Suprapubic skin (tissue), 4 donors: Measurements from ENCODE around the gene COL6A1. TPM values are rescaled to one million over a fixed set of nuclear protein-coding genes. Genes with fewer than 3 reads are reported as not detected.
A peak's percentile ranks its signal among the peaks of the same experiment; 100 is the strongest.

ENCODE experiments used
- DNase-seq, 2 donors: peaks; one replicate each; pipeline ENCODE4 v3.0.0-alpha.2; 2019; ENCODE audit warnings: low spot score in 2 of 2
- H3K27ac ChIP-seq: fragments of 200-600 bp; sonication (generic); one replicate; pipeline ENCODE4 v1.5.1; 2019
- H3K27me3 ChIP-seq: fragments of 200-600 bp; sonication (generic); one replicate; pipeline ENCODE4 v1.5.1; 2019
- H3K36me3 ChIP-seq: fragments of 200-600 bp; sonication (generic); one replicate; pipeline ENCODE4 v1.5.1; 2019
- H3K4me1 ChIP-seq: fragments of 200-600 bp; sonication (generic); one replicate; pipeline ENCODE4 v1.5.1; 2019
- H3K4me3 ChIP-seq: fragments of 200-600 bp; sonication (generic); one replicate; pipeline ENCODE4 v1.5.1; 2019; ENCODE audit warnings: mild to moderate bottlenecking
- H3K9me3 ChIP-seq: fragments of 200-600 bp; sonication (generic); one replicate; pipeline ENCODE4 v1.5.1; 2019
- EP300 ChIP-seq: sonication (generic); formaldehyde crosslinking; IDR thresholded peaks from one replicate; pipeline ENCODE4 v1.6.1; 2017; ENCODE audit warnings: antibody characterized with exemption
- POLR2A ChIP-seq, 2 donors: fragments of 450-650 bp; IDR thresholded peaks; one replicate each; pipeline ENCODE4 v1.6.1; 2017; ENCODE audit warnings: antibody characterized with exemption in 2 of 2, mild to moderate bottlenecking in 2 of 2, moderate library complexity in 2 of 2
- POLR2AphosphoS5 ChIP-seq, 3 donors: sonication (generic); formaldehyde crosslinking; IDR thresholded peaks; one replicate each; pipeline ENCODE4 v1.6.1; 2017; ENCODE audit warnings: antibody characterized with exemption in 3 of 3
- WGBS: methylation state at CpG from one replicate; pipeline ENCODE4 v1.1.5; 2018; 5-methylcytosine and 5-hydroxymethylcytosine counted together
- total RNA-seq, 4 donors: library from RNA; depleted of rRNA; stranded (reverse); fragments of >200 nt; gene quantifications; one replicate each; pipeline ENCODE4 v1.1.0, GENCODE V29; 2016
- TF ChIP-seq, protein P1 (sequence below), 2 donors: fragments of 200-600 bp in 1 of 2; fragments of 450-650 bp in 1 of 2; sonication (generic) in 1 of 2; IDR thresholded peaks; one replicate each; pipeline ENCODE4 v1.5.1; 2016 to 2019; ENCODE audit warnings: antibody characterized with exemption in 2 of 2, mild to moderate bottlenecking in 1 of 2, moderate library complexity in 1 of 2

Gene COL6A1
- total RNA-seq, 4 donors from 2014 or later, result 105 to 123 (median 109) TPM

DNA sequence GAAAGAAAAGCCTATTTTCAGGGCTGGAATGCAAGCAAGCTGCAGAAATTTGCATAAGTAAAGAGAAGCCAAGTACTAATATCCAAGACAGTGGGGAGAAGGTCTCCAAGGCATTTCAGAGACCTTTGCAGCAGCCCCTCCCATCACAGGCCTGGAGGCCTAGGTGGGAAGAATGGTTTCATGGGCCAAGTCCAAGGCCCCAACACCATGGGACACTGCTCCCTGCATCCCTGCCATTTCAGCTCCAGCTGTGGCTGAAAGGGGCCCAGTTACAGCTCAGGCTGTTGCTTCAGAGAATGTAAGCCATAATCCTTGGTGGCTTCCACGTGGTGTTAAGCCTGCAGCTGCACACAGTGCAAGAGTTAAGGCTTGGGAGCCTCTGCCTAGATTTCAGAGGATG is 16.9 kb upstream of the COL6A1 start:
- TF ChIP-seq POLR2A (IDR thresholded peaks at IDR 0.05), result no peak
- TF ChIP-seq, protein P1, sequence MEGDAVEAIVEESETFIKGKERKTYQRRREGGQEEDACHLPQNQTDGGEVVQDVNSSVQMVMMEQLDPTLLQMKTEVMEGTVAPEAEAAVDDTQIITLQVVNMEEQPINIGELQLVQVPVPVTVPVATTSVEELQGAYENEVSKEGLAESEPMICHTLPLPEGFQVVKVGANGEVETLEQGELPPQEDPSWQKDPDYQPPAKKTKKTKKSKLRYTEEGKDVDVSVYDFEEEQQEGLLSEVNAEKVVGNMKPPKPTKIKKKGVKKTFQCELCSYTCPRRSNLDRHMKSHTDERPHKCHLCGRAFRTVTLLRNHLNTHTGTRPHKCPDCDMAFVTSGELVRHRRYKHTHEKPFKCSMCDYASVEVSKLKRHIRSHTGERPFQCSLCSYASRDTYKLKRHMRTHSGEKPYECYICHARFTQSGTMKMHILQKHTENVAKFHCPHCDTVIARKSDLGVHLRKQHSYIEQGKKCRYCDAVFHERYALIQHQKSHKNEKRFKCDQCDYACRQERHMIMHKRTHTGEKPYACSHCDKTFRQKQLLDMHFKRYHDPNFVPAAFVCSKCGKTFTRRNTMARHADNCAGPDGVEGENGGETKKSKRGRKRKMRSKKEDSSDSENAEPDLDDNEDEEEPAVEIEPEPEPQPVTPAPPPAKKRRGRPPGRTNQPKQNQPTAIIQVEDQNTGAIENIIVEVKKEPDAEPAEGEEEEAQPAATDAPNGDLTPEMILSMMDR (IDR thresholded peaks at IDR 0.05), result no peak
- no peak for TF ChIP-seq POLR2AphosphoS5 (IDR thresholded peaks at IDR 0.05)
- no peak for TF ChIP-seq EP300
- no CpG with 5 or more reads among the region's 1 CpG for WGBS
- H3K4me3 ChIP-seq, result no peak overlapping the region
- H3K4me1 ChIP-seq, result peaks cover 7% of the 10 kb centered on the region
- DNase-seq, result peak in 1 of 2 donors; percentile 21
- H3K9me3 ChIP-seq, result no peaks in the 10 kb centered on the region
- no peaks in the 10 kb centered on the region for H3K27me3 ChIP-seq
- no peaks in the 10 kb centered on the region for H3K36me3 ChIP-seq
- H3K27ac ChIP-seq, result no peak overlapping the region

DNA sequence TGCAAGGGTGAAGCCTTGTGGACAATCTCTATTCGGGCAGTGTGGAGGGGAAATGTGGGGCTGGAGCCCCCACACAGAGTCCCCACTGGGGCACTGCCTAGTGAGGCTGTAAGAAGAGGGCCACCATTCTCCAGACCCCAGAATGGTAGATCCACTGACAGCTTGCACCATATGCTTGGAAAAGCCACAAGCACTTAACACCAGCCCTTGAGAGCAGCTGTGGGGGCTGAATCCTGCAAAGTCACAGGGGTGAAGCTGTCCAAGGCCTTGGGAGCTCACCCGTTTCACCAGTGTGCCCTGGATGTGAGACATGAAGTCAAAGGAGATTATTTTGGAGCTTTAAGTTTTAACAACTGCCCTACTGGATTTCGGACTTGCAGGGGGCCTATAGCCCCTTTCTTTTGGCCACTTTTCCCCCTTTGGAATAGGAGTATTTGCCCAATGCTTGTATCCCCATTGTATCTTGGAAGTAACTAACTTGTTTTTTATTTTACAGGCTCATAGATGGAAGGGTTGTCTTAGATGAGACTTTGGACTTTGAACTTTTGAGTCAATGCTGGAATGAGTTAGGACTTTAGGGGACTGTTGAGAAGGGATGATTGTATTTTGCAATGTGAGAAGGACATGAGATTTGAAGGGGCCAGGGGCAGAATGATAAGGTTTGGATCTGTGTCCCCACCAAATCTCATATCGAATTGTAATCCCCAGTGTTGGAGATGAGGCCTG is 16.3 kb upstream of the COL6A1 start:
- WGBS, result 98% methylated on average over 3 of the region's 4 CpGs

DNA sequence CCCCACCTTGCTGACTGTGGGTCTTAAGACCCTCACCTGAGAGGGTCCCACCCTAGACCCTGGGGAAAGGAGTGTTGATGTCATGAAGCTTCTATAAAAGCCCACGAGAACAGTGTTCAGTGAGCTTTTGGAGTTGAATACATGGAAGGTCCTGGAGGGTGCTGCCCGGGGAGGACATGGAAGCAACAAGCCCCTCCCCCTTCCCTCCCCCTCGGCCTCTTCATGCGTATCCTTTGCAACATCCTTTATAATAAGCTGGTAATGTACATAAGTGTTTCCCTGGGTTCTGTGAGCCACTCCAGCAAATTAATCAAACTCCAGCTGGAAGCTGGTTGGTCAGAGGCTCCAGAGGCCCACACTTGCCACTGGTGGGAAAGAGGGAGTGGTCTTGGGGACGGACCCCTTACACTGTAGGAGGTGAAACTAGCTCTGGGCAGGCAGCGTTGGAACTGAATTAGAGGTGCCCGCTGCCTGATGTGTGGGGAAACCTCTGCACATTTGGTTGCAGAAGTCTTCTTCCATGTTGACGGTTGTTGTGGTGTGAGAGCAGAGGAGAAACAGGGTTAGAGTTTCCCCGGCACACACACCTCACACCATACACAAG is 14.7 kb upstream of the COL6A1 start:
- no peaks in the 10 kb centered on the region for H3K36me3 ChIP-seq
- H3K9me3 ChIP-seq, result no peaks in the 10 kb centered on the region
- DNase-seq, result peak in 1 of 2 donors; percentile 38
- H3K4me1 ChIP-seq, result peaks cover 22% of the 10 kb centered on the region
- H3K27ac ChIP-seq, result no peak overlapping the region
- no peak overlapping the region for H3K4me3 ChIP-seq
- no peaks in the 10 kb centered on the region for H3K27me3 ChIP-seq
- TF ChIP-seq EP300, result no peak
- TF ChIP-seq, protein P1 (IDR thresholded peaks at IDR 0.05), result no peak
- TF ChIP-seq POLR2A (IDR thresholded peaks at IDR 0.05), result no peak
- no peak for TF ChIP-seq POLR2AphosphoS5 (IDR thresholded peaks at IDR 0.05)
- 80% methylated on average over 9 of the region's 9 CpGs for WGBS

More for the DNA sequence above, 16.3 kb upstream of the COL6A1 start:
- Histone ChIP-seq H3K27ac (no peak overlapping the region), H3K4me3 (no peak overlapping the region), H3K4me1 (peaks cover 5% of the 10 kb centered on the region), H3K9me3 (no peaks in the 10 kb centered on the region), H3K27me3 (no peaks in the 10 kb centered on the region), H3K36me3 (no peaks in the 10 kb centered on the region)
- DNase-seq, result peak in 1 of 2 donors; percentile 36
- TF ChIP-seq POLR2A (IDR thresholded peaks at IDR 0.05) (no peak), EP300 (no peak), POLR2AphosphoS5 (IDR thresholded peaks at IDR 0.05) (no peak)
- TF ChIP-seq, protein P1 (IDR thresholded peaks at IDR 0.05), result no peak

DNA sequence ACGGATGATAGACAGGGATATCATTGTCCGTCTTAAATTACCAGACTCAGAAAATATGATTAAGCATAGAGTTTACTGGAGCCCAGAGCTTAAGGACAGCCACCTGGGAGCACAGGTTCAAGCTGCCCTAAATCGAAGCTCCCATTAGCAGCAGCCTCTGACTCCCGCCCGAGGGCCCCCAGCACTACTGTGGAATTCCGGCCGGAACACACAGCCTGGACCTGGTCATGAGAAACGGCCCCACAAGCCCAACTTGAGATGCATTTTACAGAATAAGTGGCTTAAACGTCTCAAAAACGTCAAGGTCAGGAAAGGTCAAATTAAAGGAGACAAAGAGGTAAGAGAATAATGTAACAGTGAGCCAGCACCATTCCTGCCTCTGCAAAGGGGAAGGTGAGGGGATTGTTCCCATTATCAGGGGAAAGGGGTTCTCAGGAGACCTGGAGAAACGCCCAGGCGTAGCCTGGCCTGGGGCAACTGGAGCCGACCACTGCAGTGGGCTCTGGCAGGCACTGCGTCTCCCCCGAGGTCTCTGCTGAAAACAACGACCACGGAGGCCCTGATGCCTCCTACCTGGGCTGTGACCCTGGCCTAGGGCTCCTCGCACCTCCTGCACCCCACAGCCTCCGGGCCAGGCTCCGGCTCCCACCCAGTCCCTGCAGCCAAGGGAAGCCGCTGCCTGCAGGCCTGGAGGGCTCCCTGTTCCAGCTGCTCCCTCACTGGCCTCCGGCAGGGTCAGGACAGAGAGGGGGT is 11.5 kb upstream of the COL6A1 start:
- no peak for TF ChIP-seq EP300
- TF ChIP-seq POLR2AphosphoS5 (IDR thresholded peaks at IDR 0.05), result no peak
- TF ChIP-seq POLR2A (IDR thresholded peaks at IDR 0.05), result no peak
- TF ChIP-seq, protein P1 (IDR thresholded peaks at IDR 0.05), result no peak
- WGBS, result 69% methylated on average over 20 of the region's 22 CpGs
- Histone ChIP-seq H3K9me3 (no peaks in the 10 kb centered on the region), H3K4me3 (no peak overlapping the region), H3K36me3 (no peaks in the 10 kb centered on the region), H3K4me1 (peaks cover 49% of the 10 kb centered on the region), H3K27ac (no peak overlapping the region), H3K27me3 (peaks cover 4% of the 10 kb centered on the region)
- DNase-seq, result peak in 1 of 2 donors; percentile 65
